Ovary (tissue), 3 donors: ENCODE measurements around the gene FUT6.

Source experiments
- POLR2A ChIP-seq: fragments of 450-650 bp; IDR thresholded peaks from one replicate; pipeline ENCODE4 v1.6.1; 2017; ENCODE audit warnings: antibody characterized with exemption, mild to moderate bottlenecking, moderate library complexity
- TF ChIP-seq, protein P1 (sequence below), 3 donors: fragments of 450-650 bp in 2 of 3; fragments of 200-600 bp in 1 of 3; IDR thresholded peaks; one replicate each; pipeline versions ENCODE4 v1.5.1 to v1.8.0; 2016 to 2022; ENCODE audit warnings: antibody characterized with exemption in 3 of 3, mild to moderate bottlenecking in 1 of 3
- donor health status: DM: no; HTN: no; CAD: no.

DNA sequence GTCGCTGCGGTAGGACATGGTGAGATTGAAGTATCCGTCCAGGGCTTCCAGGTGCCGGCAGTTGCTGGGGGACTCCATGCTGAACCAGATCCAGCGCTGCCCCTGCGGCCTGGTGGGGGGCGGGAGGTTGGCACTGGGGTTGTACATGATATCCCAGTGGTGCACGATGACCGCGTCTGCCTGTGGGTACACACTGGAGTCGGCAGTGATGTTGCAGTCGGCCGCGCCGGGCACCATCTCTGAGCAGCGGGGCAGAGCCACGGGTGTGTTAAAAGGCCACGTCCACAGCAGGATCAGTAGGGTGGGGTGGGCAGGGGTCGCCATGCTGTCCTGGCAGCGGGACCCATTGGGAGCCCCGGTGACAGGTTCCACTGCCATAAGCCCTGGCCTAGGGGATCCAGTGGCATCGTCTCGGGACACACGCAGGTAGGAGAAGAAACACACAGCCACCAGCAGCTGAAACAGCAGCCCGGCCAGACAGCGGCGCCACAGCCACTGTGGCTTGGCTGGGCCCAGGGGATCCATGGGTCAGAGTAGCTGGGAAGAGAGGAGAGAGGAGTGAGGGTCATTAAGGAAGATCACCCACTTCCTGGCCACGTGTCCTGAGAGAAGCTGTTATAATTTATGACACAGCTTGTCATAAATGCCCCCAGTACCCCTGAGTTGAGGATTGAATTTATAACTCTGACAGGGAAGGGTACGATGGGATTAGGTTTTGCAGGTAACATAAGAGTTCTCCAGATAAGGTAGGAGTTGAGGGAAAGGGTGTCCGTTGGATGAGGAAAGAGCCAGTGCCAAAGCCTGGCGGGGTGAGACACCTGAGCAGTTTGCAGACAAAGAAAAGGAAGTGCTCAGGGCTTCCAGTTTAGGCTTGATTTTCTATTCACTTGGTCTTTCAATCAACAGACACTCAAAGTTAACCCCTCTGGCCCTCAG, 28.0 kb upstream of the FUT6 start:
- TF ChIP-seq POLR2A = no peak
- TF ChIP-seq, protein P1, sequence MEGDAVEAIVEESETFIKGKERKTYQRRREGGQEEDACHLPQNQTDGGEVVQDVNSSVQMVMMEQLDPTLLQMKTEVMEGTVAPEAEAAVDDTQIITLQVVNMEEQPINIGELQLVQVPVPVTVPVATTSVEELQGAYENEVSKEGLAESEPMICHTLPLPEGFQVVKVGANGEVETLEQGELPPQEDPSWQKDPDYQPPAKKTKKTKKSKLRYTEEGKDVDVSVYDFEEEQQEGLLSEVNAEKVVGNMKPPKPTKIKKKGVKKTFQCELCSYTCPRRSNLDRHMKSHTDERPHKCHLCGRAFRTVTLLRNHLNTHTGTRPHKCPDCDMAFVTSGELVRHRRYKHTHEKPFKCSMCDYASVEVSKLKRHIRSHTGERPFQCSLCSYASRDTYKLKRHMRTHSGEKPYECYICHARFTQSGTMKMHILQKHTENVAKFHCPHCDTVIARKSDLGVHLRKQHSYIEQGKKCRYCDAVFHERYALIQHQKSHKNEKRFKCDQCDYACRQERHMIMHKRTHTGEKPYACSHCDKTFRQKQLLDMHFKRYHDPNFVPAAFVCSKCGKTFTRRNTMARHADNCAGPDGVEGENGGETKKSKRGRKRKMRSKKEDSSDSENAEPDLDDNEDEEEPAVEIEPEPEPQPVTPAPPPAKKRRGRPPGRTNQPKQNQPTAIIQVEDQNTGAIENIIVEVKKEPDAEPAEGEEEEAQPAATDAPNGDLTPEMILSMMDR (IDR thresholded peaks at IDR 0.05) = no peak
